Measurements from ENCODE around the gene IQGAP1.

DNA sequence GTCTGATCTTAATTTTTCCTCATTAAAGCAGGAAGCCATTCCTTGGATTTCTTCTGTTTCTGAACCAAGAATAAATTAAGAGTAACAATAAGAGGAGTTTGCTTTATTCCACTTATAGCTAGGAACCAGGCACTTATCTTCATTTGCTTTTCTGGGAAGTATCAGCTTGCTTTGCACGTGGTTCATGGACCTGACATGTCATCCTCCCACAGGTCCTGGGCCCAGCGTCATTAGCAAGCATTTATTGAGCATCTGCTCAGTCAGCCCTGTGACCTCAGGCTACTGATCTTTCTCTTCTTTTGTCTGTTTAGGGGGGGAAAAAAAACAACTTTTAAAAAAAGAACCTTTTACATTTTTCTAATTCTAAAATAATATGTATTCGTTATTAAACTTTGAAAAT, 107.0 kb downstream of the IQGAP1 start:
- TF ChIP-seq, protein P1, sequence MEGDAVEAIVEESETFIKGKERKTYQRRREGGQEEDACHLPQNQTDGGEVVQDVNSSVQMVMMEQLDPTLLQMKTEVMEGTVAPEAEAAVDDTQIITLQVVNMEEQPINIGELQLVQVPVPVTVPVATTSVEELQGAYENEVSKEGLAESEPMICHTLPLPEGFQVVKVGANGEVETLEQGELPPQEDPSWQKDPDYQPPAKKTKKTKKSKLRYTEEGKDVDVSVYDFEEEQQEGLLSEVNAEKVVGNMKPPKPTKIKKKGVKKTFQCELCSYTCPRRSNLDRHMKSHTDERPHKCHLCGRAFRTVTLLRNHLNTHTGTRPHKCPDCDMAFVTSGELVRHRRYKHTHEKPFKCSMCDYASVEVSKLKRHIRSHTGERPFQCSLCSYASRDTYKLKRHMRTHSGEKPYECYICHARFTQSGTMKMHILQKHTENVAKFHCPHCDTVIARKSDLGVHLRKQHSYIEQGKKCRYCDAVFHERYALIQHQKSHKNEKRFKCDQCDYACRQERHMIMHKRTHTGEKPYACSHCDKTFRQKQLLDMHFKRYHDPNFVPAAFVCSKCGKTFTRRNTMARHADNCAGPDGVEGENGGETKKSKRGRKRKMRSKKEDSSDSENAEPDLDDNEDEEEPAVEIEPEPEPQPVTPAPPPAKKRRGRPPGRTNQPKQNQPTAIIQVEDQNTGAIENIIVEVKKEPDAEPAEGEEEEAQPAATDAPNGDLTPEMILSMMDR (IDR thresholded peaks at IDR 0.05), result no peak
- TF ChIP-seq POLR2A (IDR thresholded peaks at IDR 0.05), result no peak
